Activated naive CD4-positive, alpha-beta T cell treated with anti-CD3 and anti-CD28 coated beads, Interleukin-2, amount 50 U/mL, for 24 hours (primary cell): Measurements from ENCODE around the gene ZMYND12.
"Not testable (repeated sequence)": the region's sequence is repeated elsewhere in the genome, so short reads cannot be mapped to it uniquely, and the experiment has no call there.

Source experiments
- H3K27ac Mint-ChIP-seq: one replicate; pipeline ENCODE4 v1.8.0; 2021; ENCODE audit warnings: mild to moderate bottlenecking, mixed read lengths
- H3K27me3 Mint-ChIP-seq: one replicate; pipeline ENCODE4 v1.8.0; 2021; ENCODE audit warnings: mixed read lengths
- H3K36me3 Mint-ChIP-seq: one replicate; pipeline ENCODE4 v1.8.0; 2021; ENCODE audit warnings: mixed read lengths
- H3K4me1 Mint-ChIP-seq: one replicate; pipeline ENCODE4 v1.8.0; 2021; ENCODE audit warnings: mixed read lengths
- H3K4me3 Mint-ChIP-seq: one replicate; pipeline ENCODE4 v1.8.0; 2021; ENCODE audit warnings: mild to moderate bottlenecking, mixed read lengths
- H3K9me3 Mint-ChIP-seq: one replicate; pipeline ENCODE4 v1.8.0; 2021; ENCODE audit warnings: mixed read lengths

The ZMYND12 gene

DNA sequence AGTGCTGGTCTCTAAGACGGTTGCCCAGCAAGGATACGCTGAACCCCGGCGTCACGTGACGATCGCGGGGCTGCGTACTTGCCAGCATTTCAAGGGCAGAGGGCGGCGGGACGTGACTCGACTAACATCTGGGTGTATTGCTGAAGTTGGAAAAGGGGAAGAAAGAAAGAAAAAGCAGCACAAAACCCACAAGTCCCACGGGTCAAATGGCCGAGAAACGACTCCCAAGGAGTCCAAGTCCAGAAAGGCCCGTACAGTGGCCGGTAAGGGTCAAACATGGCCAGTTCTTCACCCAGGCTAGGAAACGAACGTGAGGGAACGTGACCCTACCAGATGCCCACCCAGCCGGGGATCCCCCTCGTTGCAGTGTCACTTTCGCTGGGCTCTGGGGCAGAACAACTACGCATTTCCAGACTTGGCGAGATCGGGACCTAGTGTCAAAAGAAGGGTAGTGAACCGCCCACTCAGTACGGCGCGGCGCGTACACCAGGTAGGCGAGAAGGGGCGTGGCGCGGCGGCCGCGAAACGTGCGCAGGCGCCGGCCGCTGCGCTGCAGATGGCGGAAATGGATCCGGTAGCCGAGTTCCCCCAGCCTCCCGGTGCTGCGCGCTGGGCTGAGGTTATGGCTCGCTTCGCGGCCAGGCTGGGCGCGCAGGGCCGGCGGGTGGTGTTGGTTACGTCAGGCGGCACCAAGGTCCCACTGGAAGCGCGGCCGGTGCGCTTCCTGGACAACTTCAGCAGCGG, at the start of gene ZMYND12, which contains the start of gene PPCS:
Gene ZMYND12 (minus strand): TSS at position 13 of the 744 bp plus-strand sequence. CDS start 25 bp downstream, outside the sequence.
Gene PPCS (plus strand): TSS at position 534 of the 744 bp plus-strand sequence. CDS start 23 bp downstream, at position 557.
- Mint-ChIP-seq H3K4me3 (peak within 1 kb of the TSS; percentile 93), H3K36me3 (peaks cover 13% of the 10 kb centered on the region), H3K27me3 (no peaks in the 10 kb centered on the region), H3K4me1 (peaks cover 43% of the 10 kb centered on the region), H3K9me3 (no peaks in the 10 kb centered on the region), H3K27ac (peak within 1 kb of the TSS; percentile 99)

- Mint-ChIP-seq H3K9me3 (no peaks in the 10 kb centered on the region), H3K4me1 (no peaks in the 10 kb centered on the region), H3K36me3 (peaks cover 31% of the 10 kb centered on the region), H3K27me3 (no peaks in the 10 kb centered on the region), H3K4me3 (no peak overlapping the region), H3K27ac (no peak overlapping the region)
These were observed 48.8 kb upstream of the ZMYND12 start for GRCh38 chr1:42504535-42505128.

GRCh38 chr1:42502031-42502430, 46.2 kb upstream of the ZMYND12 start:
- H3K4me1 Mint-ChIP-seq, H3K9me3 Mint-ChIP-seq, H3K27ac Mint-ChIP-seq, H3K4me3 Mint-ChIP-seq, H3K27me3 Mint-ChIP-seq: not testable (repeated sequence)
- peaks cover 27% of the 10 kb centered on the region for H3K36me3 Mint-ChIP-seq

DNA sequence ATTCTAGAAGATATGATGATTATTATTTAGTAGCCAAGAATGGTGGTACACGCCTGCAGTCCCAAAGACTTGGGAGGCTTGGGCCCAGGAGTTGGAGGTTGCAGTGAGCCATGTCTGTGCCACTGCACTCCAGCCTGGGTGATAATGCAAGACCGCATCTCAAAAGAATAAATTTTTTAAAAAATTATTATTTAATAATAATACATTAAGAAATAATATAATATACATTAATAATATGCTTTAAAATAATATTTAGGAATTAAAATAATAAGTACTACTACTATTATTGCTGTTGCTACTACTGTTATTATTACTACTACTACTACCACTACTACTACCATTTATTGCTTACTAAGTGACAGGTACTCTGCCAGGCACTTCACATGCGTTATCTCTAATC, 34.4 kb upstream of the ZMYND12 start:
- H3K4me3 Mint-ChIP-seq = no peak overlapping the region
- peaks cover 16% of the 10 kb centered on the region for H3K36me3 Mint-ChIP-seq
- H3K27me3 Mint-ChIP-seq = no peaks in the 10 kb centered on the region
- no peak overlapping the region for H3K27ac Mint-ChIP-seq
- H3K4me1 Mint-ChIP-seq = no peaks in the 10 kb centered on the region
- no peaks in the 10 kb centered on the region for H3K9me3 Mint-ChIP-seq

GRCh38 chr1:42484382-42484781, 28.6 kb upstream of the ZMYND12 start:
- no peaks in the 10 kb centered on the region for H3K27me3 Mint-ChIP-seq
- no peak overlapping the region for H3K27ac Mint-ChIP-seq
- H3K9me3 Mint-ChIP-seq = no peaks in the 10 kb centered on the region
- no peaks in the 10 kb centered on the region for H3K4me1 Mint-ChIP-seq
- H3K36me3 Mint-ChIP-seq = peaks cover 12% of the 10 kb centered on the region
- no peak overlapping the region for H3K4me3 Mint-ChIP-seq

DNA sequence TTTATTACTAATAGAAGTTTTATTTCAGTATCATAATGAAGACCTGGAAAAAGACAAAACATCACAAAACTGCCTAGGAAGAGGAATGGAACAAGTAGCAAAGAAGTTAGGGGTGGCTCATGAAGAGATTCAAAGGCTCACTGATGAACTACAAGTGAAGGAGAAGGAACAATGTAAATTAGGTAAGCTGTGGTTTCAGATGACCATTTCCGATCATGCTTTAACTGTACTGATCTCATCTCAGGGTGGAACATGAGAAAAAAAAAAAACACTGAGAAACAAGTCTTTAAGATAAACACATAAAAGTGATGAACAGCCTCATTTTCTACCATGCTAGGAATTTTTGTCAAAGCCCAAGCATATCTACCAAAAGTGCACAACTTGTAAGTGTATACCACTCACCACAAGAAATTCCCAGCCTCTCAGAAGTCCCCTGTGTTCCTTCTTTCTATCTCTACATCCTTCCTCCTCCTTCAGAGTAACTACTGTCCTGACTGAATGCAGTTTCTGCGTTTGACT, 26.9 kb upstream of the ZMYND12 start:
- H3K27ac Mint-ChIP-seq = no peak overlapping the region
- H3K4me3 Mint-ChIP-seq = no peak overlapping the region
- no peaks in the 10 kb centered on the region for H3K4me1 Mint-ChIP-seq
- no peaks in the 10 kb centered on the region for H3K27me3 Mint-ChIP-seq
- H3K36me3 Mint-ChIP-seq = peaks cover 14% of the 10 kb centered on the region
- no peaks in the 10 kb centered on the region for H3K9me3 Mint-ChIP-seq

GRCh38 chr1:42480921-42481320, 25.1 kb upstream of the ZMYND12 start:
- peaks cover 9% of the 10 kb centered on the region for H3K36me3 Mint-ChIP-seq
- H3K4me3 Mint-ChIP-seq = no peak overlapping the region

DNA sequence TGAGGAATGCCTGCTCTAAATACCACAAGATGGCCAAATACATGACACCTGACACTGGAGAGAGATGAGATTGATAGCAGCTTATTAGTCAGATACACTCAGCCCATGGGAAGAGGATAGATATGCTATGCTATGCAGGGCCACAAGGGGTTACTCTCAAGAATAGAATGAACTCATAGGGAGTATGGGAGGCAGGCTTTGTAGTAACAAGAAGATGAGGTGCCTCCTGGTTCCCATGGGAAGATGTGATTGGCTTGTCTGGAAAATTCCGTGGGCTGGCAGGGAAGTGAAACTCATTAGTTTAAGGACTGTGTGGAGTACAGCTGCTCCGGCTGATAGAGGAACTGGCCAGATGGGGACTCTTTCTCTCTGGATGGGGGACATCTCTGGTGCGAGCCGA, 23.8 kb upstream of the ZMYND12 start:
- Mint-ChIP-seq H3K27me3 (no peaks in the 10 kb centered on the region), H3K4me1 (no peaks in the 10 kb centered on the region), H3K9me3 (no peaks in the 10 kb centered on the region), H3K27ac (no peak overlapping the region), H3K4me3 (no peak overlapping the region), H3K36me3 (peaks cover 9% of the 10 kb centered on the region)

More at GRCh38 chr1:42480921-42481320, 25.1 kb upstream of the ZMYND12 start:
- Mint-ChIP-seq H3K4me1 (no peaks in the 10 kb centered on the region), H3K9me3 (no peaks in the 10 kb centered on the region), H3K27me3 (no peaks in the 10 kb centered on the region), H3K27ac (no peak overlapping the region)

GRCh38 chr1:42477775-42478174, 22.0 kb upstream of the ZMYND12 start:
- no peaks in the 10 kb centered on the region for H3K4me1 Mint-ChIP-seq
- no peaks in the 10 kb centered on the region for H3K9me3 Mint-ChIP-seq
- H3K27me3 Mint-ChIP-seq = no peaks in the 10 kb centered on the region
- no peak overlapping the region for H3K27ac Mint-ChIP-seq
- peaks cover 8% of the 10 kb centered on the region for H3K36me3 Mint-ChIP-seq
- H3K4me3 Mint-ChIP-seq = no peak overlapping the region

DNA sequence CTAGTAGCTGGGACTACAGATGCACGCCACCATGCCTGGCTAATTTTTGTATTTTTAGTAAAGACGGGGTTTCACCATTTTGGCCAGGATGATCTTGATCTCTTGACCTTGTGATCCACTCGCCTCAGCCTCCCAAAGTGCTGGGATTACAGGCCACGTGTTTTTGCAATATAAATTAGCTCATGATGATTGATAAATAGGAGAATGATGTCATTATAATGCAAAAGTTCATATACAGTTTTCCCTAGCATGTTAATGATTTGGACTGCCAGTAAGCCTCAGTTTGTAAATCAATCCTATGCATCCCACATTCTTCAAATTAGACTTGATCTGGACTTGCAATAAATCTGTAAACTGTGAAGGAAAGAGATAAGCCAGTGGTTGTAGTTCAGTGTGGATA, 21.5 kb upstream of the ZMYND12 start:
- not testable (repeated sequence) for H3K4me1 Mint-ChIP-seq, H3K27ac Mint-ChIP-seq, H3K4me3 Mint-ChIP-seq, H3K9me3 Mint-ChIP-seq, H3K27me3 Mint-ChIP-seq, H3K36me3 Mint-ChIP-seq

GRCh38 chr1:42476605-42477004, 20.8 kb upstream of the ZMYND12 start:
- no peaks in the 10 kb centered on the region for H3K27me3 Mint-ChIP-seq
- H3K4me3 Mint-ChIP-seq = no peak overlapping the region
- H3K4me1 Mint-ChIP-seq = no peaks in the 10 kb centered on the region
- H3K9me3 Mint-ChIP-seq = no peaks in the 10 kb centered on the region
- H3K36me3 Mint-ChIP-seq = peaks cover 5% of the 10 kb centered on the region
- H3K27ac Mint-ChIP-seq = no peak overlapping the region

- Mint-ChIP-seq H3K27ac (no peak overlapping the region), H3K4me3 (no peak overlapping the region), H3K4me1 (no peaks in the 10 kb centered on the region), H3K9me3 (no peaks in the 10 kb centered on the region), H3K36me3 (peaks cover 6% of the 10 kb centered on the region), H3K27me3 (no peaks in the 10 kb centered on the region)
These were observed 13.9 kb upstream of the ZMYND12 start for GRCh38 chr1:42469727-42470126.

- H3K9me3 Mint-ChIP-seq = no peaks in the 10 kb centered on the region
- H3K4me3 Mint-ChIP-seq = no peak overlapping the region
- no peak overlapping the region for H3K27ac Mint-ChIP-seq
- H3K36me3 Mint-ChIP-seq = peaks cover 5% of the 10 kb centered on the region
- H3K4me1 Mint-ChIP-seq = peaks cover 24% of the 10 kb centered on the region
- H3K27me3 Mint-ChIP-seq = no peaks in the 10 kb centered on the region
These were observed 10.2 kb upstream of the ZMYND12 start for GRCh38 chr1:42466030-42466429.

DNA sequence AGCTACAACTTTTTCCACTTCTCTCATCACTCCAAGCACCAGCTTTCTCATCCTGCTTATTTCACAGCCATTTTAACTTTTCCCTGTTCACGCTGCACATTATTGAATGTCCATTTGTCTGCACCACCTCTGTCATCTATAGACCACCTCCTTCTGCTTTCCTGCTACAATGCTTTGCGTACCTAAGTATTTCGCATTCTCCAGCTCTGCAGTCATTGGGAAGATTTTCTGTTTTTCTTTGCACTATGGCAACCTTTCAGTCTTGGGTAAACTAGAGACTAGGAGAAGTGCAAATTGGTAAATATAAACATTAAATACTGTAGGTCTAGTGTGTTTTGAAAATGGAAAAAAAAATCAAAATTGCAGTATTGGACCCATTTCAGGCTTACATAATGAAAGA, 8.1 kb upstream of the ZMYND12 start:
- Mint-ChIP-seq H3K4me1 (peaks cover 42% of the 10 kb centered on the region), H3K36me3 (peaks cover 9% of the 10 kb centered on the region), H3K27ac (peak overlapping the region; percentile 30)

DNA sequence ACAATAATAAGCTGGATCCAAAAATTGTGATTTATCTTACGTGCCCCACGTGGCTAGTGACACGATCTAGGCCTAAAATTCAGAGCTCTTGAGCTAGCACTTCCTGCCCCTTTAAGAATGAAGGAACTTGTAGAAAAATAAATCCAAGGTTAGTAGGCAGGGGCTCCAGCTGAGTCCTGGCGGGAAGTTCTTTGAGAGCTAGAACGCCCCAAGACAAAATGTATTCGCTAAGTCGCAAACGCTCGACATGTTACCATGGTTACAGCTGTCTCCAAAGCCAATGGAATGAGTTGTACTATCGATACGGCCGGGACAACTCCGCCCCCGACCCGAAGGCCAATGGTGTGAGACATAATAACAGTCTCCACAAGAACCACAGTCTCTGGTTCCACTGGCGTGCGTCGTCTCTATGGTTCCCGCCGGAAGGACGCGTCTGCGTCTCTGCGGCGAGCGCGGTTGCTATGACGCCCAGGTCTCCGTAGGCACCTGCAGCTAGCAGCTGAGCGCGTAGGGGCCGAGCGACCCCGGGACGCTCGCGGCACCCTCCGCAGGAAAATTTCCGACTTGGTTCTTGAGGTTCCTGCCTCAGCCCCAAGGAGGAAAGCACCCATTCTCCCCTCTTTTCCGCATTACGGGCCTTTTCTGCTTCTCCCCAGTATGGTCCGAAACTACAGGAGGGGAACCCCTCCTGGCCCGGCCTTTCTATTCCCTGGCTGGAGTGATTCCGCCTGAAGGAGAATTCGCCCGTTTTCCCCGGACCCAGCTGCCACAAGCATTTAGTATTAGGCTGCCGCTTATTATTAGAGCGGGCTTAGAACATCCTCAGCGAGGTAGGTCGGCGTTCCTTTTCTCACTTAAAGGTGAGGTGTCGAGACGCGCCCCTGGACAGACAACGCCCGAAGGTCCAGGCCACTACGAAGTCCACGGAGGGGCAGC, 7.3 kb upstream of the ZMYND12 start, which contains the start of gene CCDC30:
Gene CCDC30 (plus strand): TSS at position 459 of the 936 bp plus-strand sequence. CDS start 17,266 bp downstream, outside the sequence.
- Mint-ChIP-seq H3K36me3 (peaks cover 8% of the 10 kb centered on the region), H3K27me3 (no peaks in the 10 kb centered on the region), H3K4me1 (peaks cover 50% of the 10 kb centered on the region), H3K9me3 (no peaks in the 10 kb centered on the region), H3K27ac (peak within 1 kb of the TSS; percentile 92), H3K4me3 (peak within 1 kb of the TSS; percentile 89)

More for the DNA sequence above, 8.1 kb upstream of the ZMYND12 start:
- H3K4me3 Mint-ChIP-seq = peak overlapping the region; percentile 89
- H3K9me3 Mint-ChIP-seq = no peaks in the 10 kb centered on the region
- H3K27me3 Mint-ChIP-seq = no peaks in the 10 kb centered on the region
